PC-3 (cell line): ENCODE data around the gene PTPN14. TPM values are rescaled to one million over a fixed set of nuclear protein-coding genes. Genes with fewer than 3 reads are reported as not detected.

ENCODE experiments used
- ATAC-seq: fragments of 200-7000 bp; cut with Tn5 transposase; 2 replicates; pipeline ENCODE4 v1.9.1; 2020; ENCODE audit warnings: mild to moderate bottlenecking, moderate library complexity
- BruUV-seq: library from RNA; stranded (reverse); fragments of 400-500 nt; replicated peaks from 2 replicates; lab custom pipeline; 2021; lab: Mats Ljungman, UMichigan
- CTCF ChIA-PET: fragments of 300-600 bp; sonication (Branson Sonifier 250); formaldehyde crosslinking; loops from one replicate; lab custom pipeline; 2022; ENCODE audit warnings: antibody characterized with exemption; lab: Charles Lee
- POLR2A ChIA-PET: fragments of 300-600 bp; sonication (Branson Sonifier 250); formaldehyde crosslinking; loops from one replicate; lab custom pipeline; 2022; ENCODE audit warnings: antibody characterized with exemption; ENCODE audit not compliant: unreplicated experiment; lab: Charles Lee
- DNase-seq: peaks from one replicate; pipeline ENCODE4 v3.0.0-alpha.2; 2015
- H2AFZ ChIP-seq: fragments of 300-600 bp; sonication (generic); 2 replicates; pipeline ENCODE4 v1.6.0; 2016; ENCODE audit warnings: antibody characterized with exemption, low read length
- H3F3A ChIP-seq: fragments of 300-600 bp; sonication (generic); one replicate; pipeline ENCODE4 v1.6.0; 2017; ENCODE audit warnings: antibody characterized with exemption, low read length, control low read depth, mild to moderate bottlenecking; ENCODE audit not compliant: unreplicated experiment
- H3K27ac ChIP-seq: fragments of 300-600 bp; sonication (generic); 2 replicates; pipeline ENCODE4 v1.5.1; 2016; ENCODE audit warnings: mild to moderate bottlenecking, low read length
- H3K27me3 ChIP-seq: fragments of 300-600 bp; sonication (generic); 2 replicates; pipeline ENCODE4 v1.6.1; 2016; ENCODE audit warnings: low read length, mixed read lengths
- H3K36me3 ChIP-seq: fragments of 300-600 bp; sonication (generic); 2 replicates; pipeline ENCODE4 v1.6.1; 2016; ENCODE audit warnings: low read depth, mixed run types, low read length, mixed read lengths
- H3K4me1 ChIP-seq: fragments of 300-600 bp; sonication (generic); 2 replicates; pipeline ENCODE4 v1.5.1; 2016; ENCODE audit warnings: low read length; ENCODE audit not compliant: insufficient read depth
- H3K4me2 ChIP-seq: fragments of 300-600 bp; sonication (generic); 2 replicates; pipeline ENCODE4 v1.6.0; 2016; ENCODE audit warnings: low read length
- H3K4me3 ChIP-seq: fragments of 300-600 bp; sonication (generic); 2 replicates; pipeline ENCODE4 v1.5.1; 2016; ENCODE audit warnings: mild to moderate bottlenecking, low read length, mixed read lengths
- H3K79me2 ChIP-seq: fragments of 300-600 bp; sonication (generic); 2 replicates; pipeline ENCODE4 v1.6.1; 2017; ENCODE audit warnings: low read length, mixed read lengths
- H3K9ac ChIP-seq: fragments of 300-600 bp; sonication (generic); 2 replicates; pipeline ENCODE4 v1.6.0; 2016; ENCODE audit warnings: mild to moderate bottlenecking, low read length
- H3K9me2 ChIP-seq: fragments of 300-600 bp; sonication (generic); replicated peaks from 2 replicates; pipeline ENCODE4 v1.6.1; 2016; ENCODE audit warnings: mixed run types, low read length, mixed read lengths
- H3K9me3 ChIP-seq: fragments of 300-600 bp; sonication (generic); 2 replicates; pipeline ENCODE4 v1.6.1; 2016; ENCODE audit warnings: low read length, mixed read lengths
- H4K20me1 ChIP-seq: fragments of 300-600 bp; sonication (generic); 2 replicates; pipeline ENCODE4 v1.6.1; 2016; ENCODE audit warnings: low read length, mixed read lengths
- CTCF ChIP-seq: fragments of 300-600 bp; sonication (generic); conservative IDR thresholded peaks from 2 replicates; pipeline ENCODE4 v1.5.1; 2017; ENCODE audit warnings: antibody characterized with exemption, low read depth, mild to moderate bottlenecking, low read length
- EZH2 ChIP-seq: fragments of 300-600 bp; sonication (generic); IDR thresholded peaks from one replicate; pipeline ENCODE4 v1.6.1; 2017; ENCODE audit warnings: antibody characterized with exemption, mild to moderate bottlenecking, low read length; ENCODE audit not compliant: unreplicated experiment
- EZH2phosphoT487 ChIP-seq: fragments of 300-600 bp; sonication (generic); IDR thresholded peaks from 2 replicates; pipeline ENCODE4 v1.6.1; 2018; ENCODE audit warnings: mild to moderate bottlenecking, antibody characterized with exemption, low read length, borderline replicate concordance
- intact Hi-C: fragments of 100-400 bp; cut with micrococcal nuclease; formaldehyde crosslinking; loops from 2 replicates; pipeline ENCODE4 v1.9.0; 2023
- total RNA-seq: library from RNA; depleted of rRNA; stranded (reverse); fragments of >200 nt; gene quantifications from 2 replicates; pipeline ENCODE4 v1.2.3, GENCODE V29; 2014

Gene PTPN14
- total RNA-seq, 1 experiment from 2014 or later: 12.6 TPM

GRCh38 chr1:214537219-214537618, 14.2 kb downstream of the PTPN14 start:
- H3K27ac ChIP-seq: no peak overlapping the region
- H3K9me2 ChIP-seq: no peaks in the 10 kb centered on the region
- no peaks in the 10 kb centered on the region for H3K9me3 ChIP-seq
- no peaks in the 10 kb centered on the region for H3F3A ChIP-seq
- ChIA-PET CTCF (interaction anchor here (0.7 kb wide), 1 partner anchor 54 kb away, joined by 4 read pairs; no protein-coding TSS in a partner anchor), POLR2A (no interaction called here)
- H2AFZ ChIP-seq: no peak overlapping the region
- DNase-seq (peak; percentile 46), ATAC-seq (peak; percentile 72)
- intact Hi-C loops: no loop called here
- H3K4me2 ChIP-seq: no peak overlapping the region
- H4K20me1 ChIP-seq: peaks cover 9% of the 10 kb centered on the region
- no TSS peak for BruUV-seq
- H3K9ac ChIP-seq: no peak overlapping the region
- H3K4me3 ChIP-seq: no peak overlapping the region
- TF ChIP-seq CTCF (no peak), EZH2 (no peak), EZH2phosphoT487 (no peak)
- no peaks in the 10 kb centered on the region for H3K4me1 ChIP-seq
- peaks cover 7% of the 10 kb centered on the region for H3K36me3 ChIP-seq
- H3K79me2 ChIP-seq: peaks cover 94% of the 10 kb centered on the region
- no peaks in the 10 kb centered on the region for H3K27me3 ChIP-seq

- TF ChIP-seq EZH2phosphoT487: no peak
- no peak for TF ChIP-seq EZH2
- no peak for TF ChIP-seq CTCF
- DNase-seq: no peak
- H4K20me1 ChIP-seq: no peaks in the 10 kb centered on the region
- no peak overlapping the region for H2AFZ ChIP-seq
- no peaks in the 10 kb centered on the region for H3K4me1 ChIP-seq
- ChIA-PET CTCF (no interaction called here), POLR2A (no interaction called here)
- no peaks in the 10 kb centered on the region for H3K9me2 ChIP-seq
- no peak for ATAC-seq
- H3K36me3 ChIP-seq: peaks cover 7% of the 10 kb centered on the region
- no peaks in the 10 kb centered on the region for H3K27me3 ChIP-seq
- no peak overlapping the region for H3K4me3 ChIP-seq
- BruUV-seq: no TSS peak
- no peaks in the 10 kb centered on the region for H3K9me3 ChIP-seq
- no peaks in the 10 kb centered on the region for H3F3A ChIP-seq
- H3K4me2 ChIP-seq: no peak overlapping the region
- intact Hi-C loops: no loop called here
- no peak overlapping the region for H3K27ac ChIP-seq
- H3K9ac ChIP-seq: no peak overlapping the region
- peaks cover 88% of the 10 kb centered on the region for H3K79me2 ChIP-seq
Measured at GRCh38 chr1:214532070-214532469, 19.3 kb downstream of the PTPN14 start.

DNA sequence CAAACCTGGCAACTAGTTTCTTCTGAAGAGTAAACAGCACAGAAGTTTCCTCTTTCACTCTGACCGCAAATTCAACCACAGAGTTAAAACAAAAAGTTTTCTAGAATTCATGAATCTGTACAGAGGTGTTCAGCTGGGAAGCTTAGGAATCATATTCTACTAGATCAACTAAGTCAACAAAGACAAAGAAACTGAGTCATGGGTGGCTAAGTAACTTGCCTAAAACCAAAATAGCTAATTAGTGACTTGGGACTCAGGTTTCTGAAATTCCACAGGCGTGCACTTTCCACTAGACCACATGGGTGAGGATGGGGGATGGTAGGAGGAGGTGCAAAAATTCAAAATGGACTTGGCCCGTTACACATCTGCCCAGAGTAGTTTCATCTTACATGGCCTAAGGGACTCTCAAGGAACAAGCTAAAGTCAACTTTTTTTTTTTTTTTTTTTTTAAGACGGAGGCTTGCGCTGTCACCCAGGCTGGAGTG, 25.8 kb downstream of the PTPN14 start:
- peak overlapping the region; percentile 23 for H3K27ac ChIP-seq
- peaks cover 33% of the 10 kb centered on the region for H3K4me1 ChIP-seq
- peak overlapping the region; percentile 50 for H3K4me3 ChIP-seq
- no peaks in the 10 kb centered on the region for H3K36me3 ChIP-seq
- intact Hi-C loops: no loop called here
- BruUV-seq: no TSS peak
- CTCF ChIA-PET: interaction anchor here (0.9 kb wide), 1 partner anchor 194 kb away, joined by 3 read pairs; no protein-coding TSS in a partner anchor
- POLR2A ChIA-PET: interaction anchor here (1.1 kb wide), 1 partner anchor 23 kb away, joined by 6 read pairs; no protein-coding TSS in a partner anchor
- peak overlapping the region; percentile 78 for H3K4me2 ChIP-seq
- H2AFZ ChIP-seq: no peak overlapping the region
- no peaks in the 10 kb centered on the region for H3F3A ChIP-seq
- DNase-seq: peak; percentile 91
- TF ChIP-seq EZH2 (no peak), CTCF (no peak), EZH2phosphoT487 (no peak)
- H3K9me2 ChIP-seq: no peaks in the 10 kb centered on the region
- H3K79me2 ChIP-seq: peaks cover 92% of the 10 kb centered on the region
- peaks cover 25% of the 10 kb centered on the region for H4K20me1 ChIP-seq
- no peaks in the 10 kb centered on the region for H3K9me3 ChIP-seq
- H3K9ac ChIP-seq: no peak overlapping the region
- peak; percentile 72 for ATAC-seq
- no peaks in the 10 kb centered on the region for H3K27me3 ChIP-seq
